GM21360 (cell line): ENCODE results near the gene CHRNB2.

Experiments
- ATAC-seq: cut with Tn5 transposase; IDR thresholded peaks from one replicate; pipeline ENCODE4 v1.9.1; 2021; ENCODE audit warnings: mild to moderate bottlenecking, moderate library complexity; ENCODE audit not compliant: unreplicated experiment

CHRNB2 gene

GRCh38 chr1:154629061-154629674 is 61.6 kb downstream of the CHRNB2 start:
- no peak for ATAC-seq
